Astrocyte (in vitro differentiated cells and primary cell): ENCODE results near the gene KCNG4. TPM values are rescaled to one million over a fixed set of nuclear protein-coding genes. Genes with fewer than 3 reads are reported as not detected.

ENCODE experiments used
- DNase-seq: peaks from one replicate; pipeline ENCODE4 v3.0.0-alpha.2; 2010; ENCODE audit warnings: low read depth
- FAIRE-seq: peaks from 2 replicates; lab custom pipeline; 2011; peaks lifted over from hg19 to GRCh38; lab: Jason Lieb, UNC
- H2AFZ ChIP-seq: 2 replicates; pipeline ENCODE4 v1.6.0; 2012; ENCODE audit warnings: low read depth, low read length, inconsistent platforms
- H3K27ac ChIP-seq: 2 replicates; pipeline ENCODE4 v1.5.1; 2011; ENCODE audit warnings: low read depth, low read length, inconsistent platforms
- H3K27me3 ChIP-seq: 2 replicates; pipeline ENCODE4 v1.6.0; 2011; ENCODE audit warnings: low read length, inconsistent platforms; ENCODE audit not compliant: insufficient read depth
- H3K36me3 ChIP-seq: 2 replicates; pipeline ENCODE4 v1.5.1; 2011; ENCODE audit warnings: low read length, inconsistent platforms; ENCODE audit not compliant: insufficient read depth
- H3K4me1 ChIP-seq: 2 replicates; pipeline ENCODE4 v1.5.1; 2011; ENCODE audit warnings: low read length, inconsistent platforms; ENCODE audit not compliant: insufficient read depth
- H3K4me2 ChIP-seq: 2 replicates; pipeline ENCODE4 v1.6.0; 2012; ENCODE audit warnings: low read length, inconsistent platforms
- H3K4me3 ChIP-seq: 2 replicates; pipeline ENCODE4 v1.5.1; 2011; ENCODE audit warnings: low read depth, mild to moderate bottlenecking, low read length, inconsistent platforms; ENCODE audit not compliant: insufficient read depth
- H3K79me2 ChIP-seq: 2 replicates; pipeline ENCODE4 v1.6.0; 2012; ENCODE audit warnings: mild to moderate bottlenecking, low read length, inconsistent platforms; ENCODE audit not compliant: insufficient read depth
- H3K9ac ChIP-seq: 2 replicates; pipeline ENCODE4 v1.6.0; 2012; ENCODE audit warnings: mild to moderate bottlenecking, low read length, inconsistent platforms
- H3K9me3 ChIP-seq: 2 replicates; pipeline ENCODE4 v1.5.1; 2012; ENCODE audit warnings: low read depth, mild to moderate bottlenecking, low read length, inconsistent platforms; ENCODE audit not compliant: insufficient read depth
- H4K20me1 ChIP-seq: 2 replicates; pipeline ENCODE4 v1.6.0; 2012; ENCODE audit warnings: low read length, inconsistent platforms; ENCODE audit not compliant: insufficient read depth
- H3K27ac Mint-ChIP-seq: one replicate; pipeline ENCODE4 v1.8.0; 2021; ENCODE audit warnings: mild to moderate bottlenecking, mixed read lengths; ENCODE audit not compliant: unreplicated experiment
- H3K27me3 Mint-ChIP-seq: one replicate; pipeline ENCODE4 v1.8.0; 2021; ENCODE audit warnings: low read depth, mixed read lengths; ENCODE audit not compliant: unreplicated experiment
- H3K36me3 Mint-ChIP-seq: one replicate; pipeline ENCODE4 v1.8.0; 2021; ENCODE audit warnings: low read depth, mixed read lengths; ENCODE audit not compliant: unreplicated experiment
- H3K4me1 Mint-ChIP-seq: one replicate; pipeline ENCODE4 v1.8.0; 2021; ENCODE audit warnings: low read depth, mixed read lengths; ENCODE audit not compliant: unreplicated experiment
- H3K4me3 Mint-ChIP-seq: one replicate; pipeline ENCODE4 v1.8.0; 2021; ENCODE audit warnings: mild to moderate bottlenecking, moderate library complexity, mixed read lengths; ENCODE audit not compliant: unreplicated experiment
- H3K9me3 Mint-ChIP-seq: one replicate; pipeline ENCODE4 v1.8.0; 2021; ENCODE audit warnings: mild to moderate bottlenecking, mixed read lengths; ENCODE audit not compliant: unreplicated experiment
- CTCF ChIP-seq: IDR thresholded peaks from 2 replicates; pipeline ENCODE4 v1.5.1; 2011; ENCODE audit warnings: low read depth, mild to moderate bottlenecking, inconsistent platforms, low read length, moderate library complexity; ENCODE audit not compliant: insufficient read depth
- EZH2 ChIP-seq: IDR thresholded peaks from 2 replicates; pipeline ENCODE4 v1.6.1; 2012; ENCODE audit warnings: mild to moderate bottlenecking, low read length, inconsistent platforms; ENCODE audit not compliant: insufficient read depth
- total RNA-seq: library from RNA; stranded (reverse); gene quantifications from 2 replicates; pipeline ENCODE4 v1.2.1, GENCODE V29; 2021

Gene KCNG4
- total RNA-seq, 1 donor from 2014 or later = not detected

- peaks cover 18% of the 10 kb centered on the region for H3K27me3 ChIP-seq
- no peak for FAIRE-seq
- Mint-ChIP-seq H3K27ac (no peak overlapping the region), H3K4me1 (peaks cover 2% of the 10 kb centered on the region), H3K27me3 (peaks cover 46% of the 10 kb centered on the region), H3K9me3 (no peaks in the 10 kb centered on the region), H3K36me3 (peaks cover 3% of the 10 kb centered on the region), H3K4me3 (no peak overlapping the region)
- no peak overlapping the region for H2AFZ ChIP-seq
- no peaks in the 10 kb centered on the region for H3K79me2 ChIP-seq
- no peak overlapping the region for H3K9ac ChIP-seq
- H4K20me1 ChIP-seq = no peaks in the 10 kb centered on the region
- H3K36me3 ChIP-seq = no peaks in the 10 kb centered on the region
- TF ChIP-seq EZH2 (no peak), CTCF (no peak)
- no peaks in the 10 kb centered on the region for H3K9me3 ChIP-seq
- H3K4me1 ChIP-seq = no peaks in the 10 kb centered on the region
- no peak overlapping the region for H3K27ac ChIP-seq
- no peak overlapping the region for H3K4me2 ChIP-seq
- DNase-seq = no peak
- no peak overlapping the region for H3K4me3 ChIP-seq
Measured at GRCh38 chr16:84284154-84284722, 44.4 kb upstream of the KCNG4 start.

- Histone ChIP-seq H3K4me2 (no peak overlapping the region), H3K9me3 (no peaks in the 10 kb centered on the region), H3K36me3 (no peaks in the 10 kb centered on the region), H3K4me3 (no peak overlapping the region), H3K27me3 (peaks cover 15% of the 10 kb centered on the region), H3K27ac (no peak overlapping the region), H4K20me1 (no peaks in the 10 kb centered on the region), H3K79me2 (no peaks in the 10 kb centered on the region), H3K9ac (no peak overlapping the region), H2AFZ (no peak overlapping the region), H3K4me1 (no peaks in the 10 kb centered on the region)
- Mint-ChIP-seq H3K9me3 (no peaks in the 10 kb centered on the region), H3K27ac (no peak overlapping the region), H3K4me1 (peaks cover 2% of the 10 kb centered on the region), H3K4me3 (no peak overlapping the region), H3K27me3 (peaks cover 39% of the 10 kb centered on the region), H3K36me3 (peaks cover 3% of the 10 kb centered on the region)
- no peak for FAIRE-seq
- no peak for DNase-seq
- TF ChIP-seq EZH2 = no peak
- no peak for TF ChIP-seq CTCF
Measured at GRCh38 chr16:84283314-84284153, 43.7 kb upstream of the KCNG4 start.

DNA sequence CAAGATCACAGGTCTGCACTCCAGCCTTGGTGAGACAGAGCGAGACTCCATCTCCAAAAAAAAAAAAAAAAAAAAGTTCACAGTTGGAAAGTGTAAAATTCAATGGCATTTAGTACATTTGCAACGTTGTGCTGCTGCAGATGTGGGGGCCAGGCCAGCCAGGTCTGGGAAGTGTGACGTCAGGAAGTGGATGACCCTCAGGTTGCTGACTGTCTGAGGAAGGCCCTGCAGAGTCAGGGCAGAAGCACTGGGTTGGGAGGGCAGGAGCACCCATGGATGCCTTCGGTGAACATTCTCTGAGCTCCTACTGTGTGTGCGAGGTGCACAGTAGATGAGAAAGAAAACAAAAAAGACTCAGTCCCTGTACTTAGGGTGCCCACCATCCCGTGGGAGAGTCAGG lies 42.7 kb upstream of the KCNG4 start:
- FAIRE-seq (no peak), DNase-seq (no peak)
- Histone ChIP-seq H4K20me1 (no peaks in the 10 kb centered on the region), H3K36me3 (no peaks in the 10 kb centered on the region), H3K4me3 (no peak overlapping the region), H3K4me1 (no peaks in the 10 kb centered on the region), H3K27ac (no peak overlapping the region), H3K4me2 (no peak overlapping the region), H2AFZ (no peak overlapping the region), H3K79me2 (no peaks in the 10 kb centered on the region), H3K9me3 (no peaks in the 10 kb centered on the region), H3K9ac (no peak overlapping the region), H3K27me3 (peaks cover 9% of the 10 kb centered on the region)
- peaks cover 2% of the 10 kb centered on the region for H3K4me1 Mint-ChIP-seq
- TF ChIP-seq EZH2 (no peak), CTCF (no peak)
- H3K9me3 Mint-ChIP-seq = no peaks in the 10 kb centered on the region
- H3K4me3 Mint-ChIP-seq = no peak overlapping the region
- no peaks in the 10 kb centered on the region for H3K36me3 Mint-ChIP-seq
- peaks cover 38% of the 10 kb centered on the region for H3K27me3 Mint-ChIP-seq
- H3K27ac Mint-ChIP-seq = no peak overlapping the region
